ENCODE data around the gene HP. TPM values are rescaled to one million over a fixed set of nuclear protein-coding genes. Genes with fewer than 3 reads are reported as not detected.
A peak's percentile ranks its signal among the peaks of the same experiment; 100 is the strongest.

The HP gene
- total and polyA plus RNA-seq, 2 of the 13 experiments (the other 11 are each of a cell fraction or from before 2014, with no cell fraction given): 387 to 524 TPM

- TF ChIP-seq PREB (CRISPR knock-in tag; IDR thresholded peaks at IDR 0.05): no peak
- peak; percentile 78 for TF ChIP-seq ZNF609 (CRISPR knock-in tag; IDR thresholded peaks at IDR 0.05; ENCODE audit: borderline replicate concordance)
- no peak for TF ChIP-seq ZNF773 (CRISPR knock-in tag; IDR thresholded peaks at IDR 0.05; ENCODE audit: borderline replicate concordance)
- no peak for TF ChIP-seq SRSF9 (IDR thresholded peaks at IDR 0.05; ENCODE audit: borderline replicate concordance, insufficient read depth, low read depth, low read length, poor library complexity, severe bottlenecking)
- no peak; the same call in 1 of the 2 replicates for TF ChIP-seq GFI1 (CRISPR knock-in tag; IDR thresholded peaks at IDR 0.05; ENCODE audit: borderline replicate concordance)
- TF ChIP-seq ARHGAP35 (CRISPR knock-in tag; IDR thresholded peaks at IDR 0.05; ENCODE audit: borderline replicate concordance): peak; percentile 86; the same call in 1 of the 2 replicates
- no peak for TF ChIP-seq ATF6 (CRISPR knock-in tag; conservative IDR thresholded peaks at IDR 0.05)
- 0 out of 2 replicates have a peak, but pooled peaks have one; percentile 21 for TF ChIP-seq SIX4 (CRISPR knock-in tag; IDR thresholded peaks at IDR 0.05)
- no peak for TF ChIP-seq DMTF1 (CRISPR knock-in tag; IDR thresholded peaks at IDR 0.05)
- TF ChIP-seq PRMT3 (CRISPR knock-in tag; IDR thresholded peaks at IDR 0.05; ENCODE audit: borderline replicate concordance, low read depth): 0 out of 2 replicates have a peak, but pooled peaks have one; percentile 58
- peak; percentile 98 for TF ChIP-seq SAFB2 (CRISPR knock-in tag; IDR thresholded peaks at IDR 0.05; ENCODE audit: borderline replicate concordance, low read depth)
- peak; percentile 56; the same call in 1 of the 2 replicates for TF ChIP-seq ZNF800 (CRISPR knock-in tag; IDR thresholded peaks at IDR 0.05)
- peak; percentile 72; the same call in 1 of the 2 replicates for TF ChIP-seq ZNF556 (CRISPR knock-in tag; IDR thresholded peaks at IDR 0.05; ENCODE audit: borderline replicate concordance)
- TF ChIP-seq RBAK (CRISPR knock-in tag; IDR thresholded peaks at IDR 0.05): 0 out of 2 replicates have a peak, but pooled peaks have one; percentile 36
Observed at GRCh38 chr16:72008424-72009216, 45.7 kb upstream of the HP start, which contains the start of gene DHODH (continued).

Data from HepG2 (cell line).